ENCODE measurements around the gene RNU4-1.
"Not testable (repeated sequence)": the region's sequence is repeated elsewhere in the genome, so short reads cannot be mapped to it uniquely, and the experiment has no call there.

Gene RNU4-1

DNA sequence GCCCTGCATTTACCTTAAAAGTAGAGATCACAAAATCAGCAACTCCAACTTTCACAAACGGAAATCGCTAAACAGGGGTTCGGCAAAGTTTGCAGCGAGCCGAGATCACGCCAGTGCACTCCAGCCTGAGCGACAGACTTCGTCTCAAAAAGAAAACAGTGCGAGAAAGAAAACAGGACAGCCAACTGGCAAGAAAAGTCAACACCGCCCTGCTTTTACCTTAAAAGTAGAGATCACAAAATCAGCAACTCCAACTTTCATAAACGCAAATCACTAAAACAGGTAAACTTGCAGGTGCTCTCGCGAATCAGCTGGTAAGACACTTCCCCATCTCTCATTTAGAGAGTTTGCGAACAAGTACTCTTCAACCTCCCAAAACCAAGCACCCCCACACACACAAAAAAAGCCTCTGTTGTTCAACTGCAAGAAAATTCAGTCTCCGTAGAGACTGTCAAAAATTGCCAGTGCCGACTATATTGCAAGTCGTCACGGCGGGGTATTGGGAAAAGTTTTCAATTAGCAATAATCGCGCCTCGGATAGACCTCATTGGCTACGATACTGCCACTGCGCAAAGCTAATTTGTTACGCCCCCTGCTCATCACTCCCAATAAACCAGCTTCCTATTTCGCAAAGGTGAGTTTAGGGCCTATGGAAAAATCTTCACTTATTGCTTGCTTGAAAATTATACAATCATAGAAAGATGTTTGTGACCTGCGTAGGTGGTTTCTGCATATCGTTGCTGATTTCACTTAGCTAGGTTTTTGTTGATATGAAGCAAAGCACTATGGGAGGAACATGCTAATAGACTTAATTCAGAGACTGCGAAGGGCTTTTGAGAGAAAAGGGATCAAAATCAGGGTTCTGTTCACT, at the start of gene RNU4-1:
RNU4-1 (minus strand) TSS at position 577 of the 871 bp plus-strand sequence.
- peak; percentile 85 for DNase-seq

- no peak for DNase-seq
Observed at GRCh38 chr12:120342175-120343038, 49.4 kb upstream of the RNU4-1 start.

DNA sequence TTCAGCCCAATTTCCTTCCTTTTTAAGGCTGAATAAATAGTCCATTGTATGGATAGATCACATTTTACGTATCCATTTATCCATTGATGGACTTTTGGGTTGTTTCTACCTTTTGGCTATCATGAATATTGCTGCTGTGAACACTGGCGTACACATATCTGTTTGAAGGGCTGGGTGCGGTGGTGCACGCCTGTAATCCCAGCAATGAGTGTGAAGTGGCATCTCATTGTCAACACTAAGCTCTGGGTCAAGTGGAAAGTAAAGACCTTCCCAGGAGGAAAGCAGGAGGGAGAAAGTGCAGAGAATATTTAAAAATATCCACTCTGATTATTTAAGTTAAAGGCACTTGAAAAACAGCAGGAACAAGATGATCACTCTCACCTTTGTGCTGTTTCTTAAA, 46.2 kb upstream of the RNU4-1 start:
- DNase-seq, result no peak

DNA sequence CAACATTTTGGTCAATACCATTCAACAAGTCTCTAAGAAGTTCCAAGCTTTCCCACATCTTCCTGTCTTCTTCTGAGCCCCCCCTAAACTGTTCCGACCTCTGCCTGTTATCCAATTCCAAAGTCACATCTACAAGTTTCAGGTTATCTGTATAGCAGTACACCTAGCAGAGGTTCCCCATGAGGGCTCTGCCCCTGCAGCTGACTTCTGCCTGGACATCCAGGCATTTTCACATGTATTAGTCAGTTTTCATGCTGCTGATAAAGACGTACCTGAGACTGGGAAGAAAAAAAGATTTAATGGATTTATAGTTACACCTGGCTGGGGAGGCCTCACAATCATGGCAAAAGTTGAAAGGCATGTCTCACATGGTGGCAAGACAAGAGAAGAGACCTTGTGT, 44.7 kb upstream of the RNU4-1 start:
- no peak for DNase-seq

GRCh38 chr12:120336392-120336791, 43.4 kb upstream of the RNU4-1 start:
- not testable (repeated sequence) for DNase-seq

GRCh38 chr12:120335447-120335846, 42.4 kb upstream of the RNU4-1 start:
- DNase-seq, result not testable (repeated sequence)

DNA sequence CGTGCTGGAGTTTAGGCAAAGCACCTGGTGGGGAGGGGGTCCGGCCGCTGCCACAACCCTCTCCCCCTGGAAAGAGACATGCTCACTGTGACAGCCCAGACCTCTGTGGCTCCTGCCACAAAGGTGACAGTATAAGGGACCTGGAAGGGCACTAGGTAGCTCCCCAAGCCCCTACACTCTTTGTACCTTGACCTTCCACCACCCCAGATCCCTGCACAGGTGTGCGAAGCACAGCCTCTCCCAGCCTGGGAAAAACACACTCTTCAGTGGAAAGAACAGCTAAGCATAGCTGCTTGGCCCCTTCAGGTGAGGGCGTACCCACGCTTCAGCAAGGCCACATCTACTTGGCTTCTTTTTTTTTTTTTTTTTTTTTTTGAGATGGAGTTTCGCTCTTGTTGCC, 39.5 kb upstream of the RNU4-1 start:
- no peak for DNase-seq

GRCh38 chr12:120332041-120332440, 39.0 kb upstream of the RNU4-1 start:
- DNase-seq, result no peak

- no peak for DNase-seq
Observed at GRCh38 chr12:120331390-120331789, 38.4 kb upstream of the RNU4-1 start.

- no peak for DNase-seq
Observed at GRCh38 chr12:120328228-120328627, 35.2 kb upstream of the RNU4-1 start.

GRCh38 chr12:120327593-120327992, 34.6 kb upstream of the RNU4-1 start, which contains the start of gene PLA2G1B:
PLA2G1B (minus strand) TSS chr12:120327779; CDS start chr12:120327753, 26 bp downstream.
- no peak for DNase-seq

DNA sequence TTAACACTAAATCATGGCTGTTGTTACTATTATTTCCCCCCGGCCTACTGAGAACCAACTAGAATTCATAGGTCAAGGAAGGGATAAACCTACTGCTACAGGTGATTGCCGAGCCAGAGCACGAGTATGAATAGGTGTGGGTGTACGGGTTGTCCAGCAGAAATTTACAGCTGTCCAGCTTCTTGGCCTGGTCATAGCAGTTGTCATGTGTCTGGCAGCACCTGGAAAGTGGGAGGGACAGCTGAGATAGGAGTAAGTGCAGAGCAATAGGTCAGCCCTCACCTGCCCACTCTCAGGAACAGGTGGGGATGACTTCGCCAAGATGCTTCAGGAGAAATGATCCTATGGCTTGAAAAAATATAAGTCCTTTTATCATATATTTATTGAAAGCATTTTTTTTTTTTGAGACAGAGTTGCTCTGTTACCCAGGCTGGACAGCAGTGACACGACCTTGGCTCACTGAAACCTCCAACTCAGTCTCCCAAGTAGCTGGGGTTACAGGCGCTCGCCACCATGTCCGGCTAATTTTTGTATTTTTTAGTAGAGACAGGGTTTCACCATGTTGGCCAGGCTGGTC, 31.9 kb upstream of the RNU4-1 start:
- DNase-seq, result no peak

DNA sequence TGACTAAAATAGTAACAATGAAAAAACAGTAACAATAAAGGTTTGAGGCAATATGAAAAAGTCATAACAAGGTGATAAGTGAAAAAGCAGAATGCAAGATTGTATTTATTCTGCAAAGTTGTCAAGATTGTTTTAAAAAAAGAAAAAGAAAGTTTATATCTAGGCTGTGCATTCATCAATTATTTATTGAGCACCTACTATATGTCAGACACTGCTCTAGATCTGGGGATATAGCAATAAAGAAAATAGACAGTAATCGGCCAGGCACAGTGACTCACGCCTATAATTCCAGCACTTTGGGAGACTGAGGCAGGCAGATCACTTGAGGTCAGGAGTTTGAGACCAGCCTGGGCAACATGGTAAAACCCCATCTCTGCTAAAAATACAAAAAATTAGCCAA, 30.7 kb upstream of the RNU4-1 start:
- DNase-seq, result no peak

- DNase-seq, result no peak
Observed at GRCh38 chr12:120321382-120322202, 28.6 kb upstream of the RNU4-1 start.

DNA sequence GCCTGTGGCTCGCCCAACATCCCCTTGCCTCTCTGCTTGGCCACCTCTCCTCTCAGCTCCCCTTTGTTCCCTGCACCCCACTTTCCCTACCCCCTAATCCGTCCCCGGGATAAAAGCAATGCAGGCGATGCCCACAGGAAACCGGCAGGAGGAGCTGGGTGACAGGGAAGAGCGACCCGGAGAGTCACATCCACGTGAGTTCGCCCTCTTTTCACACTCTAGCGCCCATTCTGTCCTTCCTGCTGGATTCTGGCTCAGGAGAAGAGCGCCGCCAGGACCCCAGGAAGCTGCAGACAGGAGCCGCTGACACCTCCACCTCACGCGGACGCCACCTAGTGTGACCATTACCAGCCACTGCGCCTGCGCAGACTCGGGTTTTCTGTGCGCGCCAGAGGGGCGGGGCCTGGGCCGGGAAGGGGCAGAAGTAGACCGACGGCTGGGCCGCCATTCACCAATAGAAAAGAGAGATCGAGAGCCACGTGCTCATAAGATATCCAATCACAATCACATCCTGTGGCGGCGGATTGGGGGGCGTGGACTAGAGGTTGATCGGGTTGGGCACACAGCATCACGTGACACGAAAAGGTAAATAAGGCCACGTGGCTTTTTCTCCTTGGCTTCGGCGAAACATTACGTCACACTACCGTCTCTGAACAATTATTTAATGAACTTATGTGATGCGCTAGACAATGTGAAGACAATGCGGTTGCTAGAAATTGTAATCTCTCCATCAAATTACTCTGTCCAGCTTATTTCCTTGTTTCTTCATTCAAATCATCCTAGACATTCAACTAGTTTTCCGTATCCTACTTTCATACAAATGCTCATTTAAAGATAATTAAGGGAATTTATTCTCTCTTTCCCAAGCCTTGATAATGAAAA, 24.4 kb upstream of the RNU4-1 start:
- peak; percentile 98 for DNase-seq

- no peak for DNase-seq
Observed at GRCh38 chr12:120316798-120317223, 23.8 kb upstream of the RNU4-1 start.

DNA sequence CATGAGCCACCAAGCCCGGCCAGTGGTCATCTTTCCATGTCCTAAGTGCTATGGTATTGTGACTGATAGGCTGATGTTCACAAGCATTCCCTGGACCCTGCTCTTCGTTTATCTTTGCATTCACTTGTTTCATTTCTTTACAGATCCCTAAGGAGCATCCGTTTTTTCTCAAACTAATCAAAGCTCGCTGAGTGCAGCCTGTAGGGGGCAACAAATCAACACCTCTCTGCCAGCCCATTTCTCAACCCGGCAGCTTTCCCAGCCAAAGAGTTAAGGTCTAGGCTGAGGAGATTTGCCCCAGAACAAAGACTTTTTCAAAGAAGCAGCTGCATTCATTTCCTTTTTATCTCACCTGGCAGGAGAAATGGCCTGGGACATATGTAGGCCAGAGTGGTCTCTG, 21.2 kb upstream of the RNU4-1 start:
- DNase-seq, result no peak

GRCh38 chr12:120301962-120302815, 9.2 kb upstream of the RNU4-1 start, which contains the start of gene SIRT4:
SIRT4 (plus strand) TSS chr12:120302321; CDS start chr12:120303562, 1,241 bp downstream.
- peak; percentile 81 for DNase-seq

DNA sequence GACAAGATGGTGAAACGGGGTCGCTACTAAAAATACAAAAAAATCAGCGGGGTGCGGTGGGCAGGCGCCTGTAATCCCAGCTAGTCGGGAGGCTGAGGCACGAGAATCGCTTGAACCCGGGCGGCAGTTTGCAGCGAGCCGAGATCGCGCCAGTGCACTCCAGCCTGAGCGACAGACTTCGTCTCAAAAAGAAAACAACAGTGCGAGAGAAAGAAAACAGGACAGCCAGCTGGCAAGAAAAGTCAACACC, 701 bp downstream of the RNU4-1 start:
- no peak for DNase-seq

DNA sequence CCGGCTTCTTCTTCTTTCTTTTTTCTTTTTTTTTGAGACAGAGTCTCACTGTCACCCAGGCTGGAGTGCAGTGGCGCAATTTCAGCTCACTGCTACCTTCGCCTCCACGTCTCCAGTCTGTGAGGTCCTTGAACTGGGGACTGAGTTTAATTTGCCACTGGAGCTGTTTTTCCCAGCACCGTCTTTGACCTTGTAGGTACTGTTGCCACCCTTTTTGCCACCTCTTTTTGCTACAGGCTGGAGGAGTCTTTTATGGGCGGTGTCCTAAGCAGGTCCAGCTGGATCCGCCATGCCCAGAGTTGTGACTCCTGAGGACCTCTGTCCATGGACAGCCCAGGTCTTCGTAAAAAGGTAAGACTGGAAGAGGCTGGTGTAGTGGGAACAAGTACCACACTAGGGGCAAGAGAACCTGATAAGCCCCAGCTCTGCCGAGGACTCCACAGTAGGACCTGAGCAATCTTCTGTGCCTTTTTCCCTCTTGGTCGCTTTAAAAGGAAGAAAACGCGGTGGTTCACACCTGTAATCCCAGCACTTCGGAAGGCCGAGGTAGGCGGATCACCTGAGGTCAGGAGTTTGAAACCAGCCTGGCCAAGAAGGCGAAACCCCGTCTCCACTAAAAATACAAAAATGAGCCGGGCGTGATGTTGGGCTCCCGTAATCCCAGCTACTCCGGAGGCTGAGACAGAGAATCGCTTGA, 2.3 kb downstream of the RNU4-1 start:
- DNase-seq, result no peak

Data from GDM1 (cell line).